K562 (cell line): ENCODE results near the gene NUP85. TPM values are rescaled to one million over a fixed set of nuclear protein-coding genes. Genes with fewer than 3 reads are reported as not detected.
A peak's percentile ranks its signal among the peaks of the same experiment; 100 is the strongest.

ENCODE experiments used
- ATAC-seq: fragments of 200-7000 bp; cut with Tn5 transposase; 3 replicates; pipeline ENCODE4 v1.9.1; 2020; ENCODE audit warnings: moderate library complexity
- BruUV-seq: library from RNA; stranded (reverse); fragments of 400-500 nt; replicated peaks from 2 replicates; lab custom pipeline; 2021; lab: Mats Ljungman, UMichigan
- CTCF ChIA-PET: fragments of 300-600 bp; formaldehyde crosslinking; extraction: SDS; loops from one replicate; lab custom pipeline; 2021; ENCODE audit warnings: low intra/inter-chr PET ratio; lab: Yijun Ruan, JAX
- POLR2A ChIA-PET: fragments of 300-600, 350-650 bp; sonication (Branson Sonifier 250); formaldehyde crosslinking; extraction: SDS; loops from one replicate; lab custom pipeline; 2021; ENCODE audit warnings: antibody characterized with exemption, inconsistent platforms; lab: Yijun Ruan, JAX
- DNase-seq, 4 experiments: peaks; one replicate each; pipeline versions ENCODE4 v3.0.0 to v3.0.0-alpha.2; 2011 to 2018; ENCODE audit warnings: low spot score in 3 of 4, mixed read lengths in 3 of 4; ENCODE audit errors: extremely low read depth in 1 of 4
- FAIRE-seq: peaks from 2 replicates; lab custom pipeline; 2011; peaks lifted over from hg19 to GRCh38; lab: Jason Lieb, UNC
- H2AFZ ChIP-seq: 2 replicates; pipeline ENCODE4 v1.6.0; 2011; ENCODE audit warnings: low read depth, low read length, control low read depth, inconsistent platforms
- H3K27ac ChIP-seq: fragments of 200-600 bp; 3 replicates; pipeline ENCODE4 v1.8.0; 2011; ENCODE audit warnings: low read depth, mild to moderate bottlenecking, control low read depth, inconsistent platforms, low read length, moderate library complexity, mixed read lengths; ENCODE audit errors: extremely low read depth
- H3K27me3 ChIP-seq, 2 experiments: fragments of 300-600 bp in 1 of 2; 2 replicates in 1 of 2; 3 replicates in 1 of 2; pipeline versions ENCODE4 v1.6.0 to v1.8.0; 2011; ENCODE audit warnings: inconsistent platforms in 2 of 2, low read length in 2 of 2, mild to moderate bottlenecking in 1 of 2, mixed read lengths in 1 of 2, moderate library complexity in 1 of 2; ENCODE audit not compliant: control insufficient read depth in 2 of 2, insufficient read depth in 2 of 2
- H3K36me3 ChIP-seq: fragments of 300-600 bp; 3 replicates; pipeline ENCODE4 v1.8.0; 2011; ENCODE audit warnings: mild to moderate bottlenecking, low read length, inconsistent platforms; ENCODE audit not compliant: control insufficient read depth, insufficient read depth
- H3K4me1 ChIP-seq, 2 experiments: fragments of 200-600 bp in 1 of 2; replicated peaks in 1 of 2; 2 replicates in 1 of 2; 3 replicates in 1 of 2; pipeline versions ENCODE4 v1.5.1 to v1.8.0; 2011; ENCODE audit warnings: inconsistent platforms in 2 of 2, low read length in 2 of 2, mild to moderate bottlenecking in 1 of 2, mixed read lengths in 1 of 2, moderate library complexity in 1 of 2; ENCODE audit not compliant: control insufficient read depth in 2 of 2, insufficient read depth in 2 of 2
- H3K4me2 ChIP-seq: 2 replicates; pipeline ENCODE4 v1.6.1; 2011; ENCODE audit warnings: low read length, control low read depth, inconsistent platforms, mixed read lengths; ENCODE audit not compliant: insufficient read depth
- H3K4me3 ChIP-seq: fragments of 200-600 bp; sonication (generic), shearing (Covaris generic); 2 replicates; pipeline ENCODE4 v1.5.1; 2016; ENCODE audit warnings: control low read depth, inconsistent platforms
- H3K79me2 ChIP-seq: fragments of 200-600 bp; 3 replicates; pipeline ENCODE4 v1.8.0; 2011; ENCODE audit warnings: low read length, inconsistent platforms; ENCODE audit not compliant: control insufficient read depth, insufficient read depth
- H3K9ac ChIP-seq, 2 experiments: 2 replicates each; pipeline versions ENCODE4 v1.6.0 to v1.6.1; 2011; ENCODE audit warnings: low read depth in 2 of 2, low read length in 2 of 2, control low read depth in 1 of 2, inconsistent platforms in 1 of 2, mild to moderate bottlenecking in 1 of 2, mixed read lengths in 1 of 2; ENCODE audit not compliant: insufficient read depth in 1 of 2
- H3K9me1 ChIP-seq: one replicate; pipeline ENCODE4 v1.6.0; 2011; ENCODE audit warnings: inconsistent platforms, mild to moderate bottlenecking, low read length, moderate library complexity; ENCODE audit not compliant: control insufficient read depth, insufficient read depth
- H3K9me3 ChIP-seq: replicated peaks from 2 replicates; pipeline ENCODE4 v1.5.1; 2011; ENCODE audit warnings: low read depth, low read length, inconsistent platforms; ENCODE audit not compliant: control insufficient read depth, insufficient read depth
- H4K20me1 ChIP-seq: replicated peaks from 2 replicates; pipeline ENCODE4 v1.6.1; 2011; ENCODE audit warnings: low read length, inconsistent platforms, mixed read lengths; ENCODE audit not compliant: control insufficient read depth, insufficient read depth
- FIP1L1 ChIP-seq: fragments of 200-400 bp; formaldehyde crosslinking; IDR thresholded peaks from 2 replicates; pipeline ENCODE4 v1.6.1; 2018; ENCODE audit warnings: mild to moderate bottlenecking, low read depth, low read length; ENCODE audit not compliant: poor library complexity, severe bottlenecking
- FOXA1 ChIP-seq: fragments of 450-650 bp; IDR thresholded peaks from 2 replicates; pipeline ENCODE4 v1.6.1; 2016; ENCODE audit warnings: mild to moderate bottlenecking, borderline replicate concordance
- GTF2A2 ChIP-seq: IDR thresholded peaks from 2 replicates; pipeline ENCODE4 v1.6.1; 2016; ENCODE audit warnings: mild to moderate bottlenecking, missing genetic modification characterization, missing compliant biosample characterization
- HMGN3 ChIP-seq: IDR thresholded peaks from 2 replicates; pipeline ENCODE4 v1.6.1; 2011; ENCODE audit warnings: borderline replicate concordance, low read depth, mild to moderate bottlenecking, mixed read lengths, low read length; ENCODE audit not compliant: insufficient read length; ENCODE audit errors: extremely low read depth
- KDM5B ChIP-seq: fragments of 200-600 bp; sonication (generic); IDR thresholded peaks from 2 replicates; pipeline ENCODE4 v1.6.1; 2012; ENCODE audit warnings: low read depth, mild to moderate bottlenecking, moderate library complexity, low read length, control low read depth, inconsistent platforms; ENCODE audit not compliant: insufficient replicate concordance
- MTA2 ChIP-seq: fragments of 450-650 bp; IDR thresholded peaks from 2 replicates; pipeline ENCODE4 v1.6.1; 2016; ENCODE audit warnings: low read depth
- MTF1 ChIP-seq: fragments of 250-450 bp; sonication (Bioruptor Pico); IDR thresholded peaks from 2 replicates; pipeline ENCODE4 v1.9.0; 2021; ENCODE audit warnings: moderate library complexity, mild to moderate bottlenecking, inconsistent platforms, borderline replicate concordance
- PHB2 ChIP-seq: fragments of 450-650 bp; IDR thresholded peaks from 2 replicates; pipeline ENCODE4 v1.6.1; 2017; ENCODE audit warnings: low read depth
- POLR2AphosphoS5 ChIP-seq: IDR thresholded peaks from 2 replicates; pipeline ENCODE4 v1.6.1; 2011; ENCODE audit warnings: mild to moderate bottlenecking, low read depth, low read length, moderate library complexity; ENCODE audit not compliant: control insufficient read depth, insufficient read depth
- POLR2G ChIP-seq: fragments of 200-400 bp; formaldehyde crosslinking; IDR thresholded peaks from 2 replicates; pipeline ENCODE4 v1.6.1; 2017; ENCODE audit warnings: low read depth, mild to moderate bottlenecking, antibody characterized with exemption, low read length, moderate library complexity
- SNIP1 ChIP-seq: fragments of 450-650 bp; IDR thresholded peaks from 2 replicates; pipeline ENCODE4 v1.7.1; 2017; ENCODE audit warnings: low read depth, mild to moderate bottlenecking
- WGBS: fragments of 100-300 bp; shearing (Covaris generic); methylation state at CpG from one replicate; pipeline ENCODE4 v1.1.6; 2016; ENCODE audit warnings: low coverage, mixed read lengths; ENCODE audit not compliant: insufficient coverage; ENCODE audit errors: missing lambda C conversion rate; 5-methylcytosine and 5-hydroxymethylcytosine counted together
- in situ Hi-C: fragments of 300-500 bp; cut with MboI; formaldehyde crosslinking; loops from 4 replicates; pipeline ENCODE4 v1.15.0; 2018; ENCODE audit warnings: inconsistent platforms, mixed read lengths
- intact Hi-C: fragments of 100-400 bp; cut with micrococcal nuclease; formaldehyde crosslinking; loops from 2 replicates; pipeline ENCODE4 v1.14.2; 2022
- polyA plus RNA-seq, 8 experiments: library from polyadenylated mRNA; depleted of rRNA in 4 of 8; stranded (reverse) in 5 of 8; unstranded in 3 of 8; fragments of >200 nt; fragmentation: Nextera tagmentation in 2 of 8; fragmentation: Illumina TruSeq in 1 of 8; extraction: Ambion mirVana in 2 of 8; extraction: Trizol in 1 of 8; gene quantifications; 2 replicates each; pipeline versions ENCODE4 v1.2.1 to v1.2.3, GENCODE V29; 2011 to 2014; ENCODE audit warnings: inconsistent platforms in 1 of 8, missing spikeins in 1 of 8
- total RNA-seq, 7 experiments: library from RNA; depleted of rRNA in 6 of 7; stranded (reverse); fragments of >200 nt in 6 of 7; fragmentation: Illumina TruSeq in 2 of 7; extraction: Trizol in 2 of 7; gene quantifications; 2 replicates each; pipeline versions ENCODE4 v1.2.1 to v1.2.3, GENCODE V29; 2011 to 2021; ENCODE audit warnings: low replicate concordance in 1 of 7
- TF ChIP-seq, protein P1 (sequence below): fragments of 250-450 bp; sonication (Bioruptor Pico); IDR thresholded peaks from 2 replicates; pipeline ENCODE4 v1.4.0; 2020
- TF ChIP-seq, protein P2 (sequence below): fragments of 450-650 bp; IDR thresholded peaks from 2 replicates; pipeline ENCODE4 v1.6.1; 2018; ENCODE audit not compliant: partially characterized antibody
- TF ChIP-seq, protein P3 (sequence below): IDR thresholded peaks from 2 replicates; pipeline ENCODE4 v1.6.1; 2014; ENCODE audit warnings: antibody characterized with exemption

NUP85 gene
- total and polyA plus RNA-seq, 9 of the 15 experiments (the other 6 are each of a cell fraction or from before 2014, with no cell fraction given), result 50.2 to 177 (median 110) TPM

DNA sequence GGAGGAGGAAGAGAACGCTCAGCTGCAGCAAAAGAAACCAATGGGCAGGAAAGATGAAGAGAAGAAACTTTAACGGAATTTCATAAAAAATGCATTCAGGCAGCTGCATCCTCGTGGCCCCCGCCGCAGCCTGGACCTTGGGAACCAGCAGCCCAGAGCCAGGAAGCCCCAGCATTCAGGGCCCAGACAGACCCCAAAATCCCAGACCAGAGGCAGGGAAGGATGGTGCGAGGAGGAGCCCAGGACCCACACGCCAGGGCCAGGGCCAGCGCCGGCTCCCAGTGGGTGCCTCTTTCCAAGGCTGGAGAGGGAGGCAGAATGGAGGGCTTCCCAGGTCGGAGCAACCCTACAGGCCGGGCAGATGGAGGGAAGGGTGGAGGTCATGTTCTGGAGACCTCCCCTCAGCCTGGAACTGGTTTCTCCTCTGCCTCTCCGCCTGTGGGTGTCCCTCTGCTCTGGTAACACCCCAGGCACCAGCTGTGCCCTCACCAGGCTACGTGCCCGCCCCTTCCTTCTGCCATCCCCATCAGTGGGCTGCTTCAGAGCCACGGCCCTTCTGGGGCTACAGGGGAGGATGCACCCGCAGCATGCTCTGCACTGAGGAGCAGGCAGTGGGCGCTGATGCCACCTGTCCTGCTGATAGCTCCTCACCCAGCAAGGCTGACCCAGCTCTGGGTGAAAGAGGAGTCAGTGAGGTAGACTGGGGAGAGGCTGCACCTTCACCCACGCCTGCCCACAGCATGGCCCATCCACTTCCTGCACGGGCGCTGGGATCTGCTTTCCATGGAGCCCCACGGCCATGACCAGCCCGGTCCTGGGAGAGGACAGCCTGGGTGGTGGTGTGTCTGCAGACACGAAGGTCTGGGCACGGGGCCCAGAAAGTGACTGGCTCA lies 66.7 kb downstream of the NUP85 start:
- H3K36me3 ChIP-seq, result peaks cover 40% of the 10 kb centered on the region; the same call in 2 of the 3 replicates
- H3K9ac ChIP-seq, result peak overlapping the region; percentile 95
- POLR2A ChIA-PET, result interaction anchor here (0.8 to 6.8 kb wide), 6 partner anchors 10 to 221 kb away, joined by 3 to 43 read pairs (median 20); partner anchors contain the start of genes GGA3, MRPS7 and SLC25A19
- peak overlapping the region; percentile 89 for H3K4me2 ChIP-seq
- no peaks in the 10 kb centered on the region for H3K27me3 ChIP-seq
- H3K4me3 ChIP-seq, result peak overlapping the region; percentile 97
- H3K4me1 ChIP-seq, result peaks cover 25 to 52% of the 10 kb centered on the region in 2 experiments; a peak in 4 of 5 replicates
- H3K9me1 ChIP-seq, result no peaks in the 10 kb centered on the region
- no peaks in the 10 kb centered on the region for H3K9me3 ChIP-seq
- in situ Hi-C loops, result no loop called here
- CTCF ChIA-PET, result interaction anchor here (2.5 kb wide), 1 partner anchor 32 kb away, joined by 13 read pairs; no protein-coding TSS in a partner anchor
- H2AFZ ChIP-seq, result peak overlapping the region; percentile 90
- ATAC-seq, result no peak; the same call in 2 of the 3 replicates
- peak in 2 of 4 experiments; percentile 16 to 23 for DNase-seq
- intact Hi-C loops, result loop anchor here (2.0 kb wide), 1 partner anchor 17 kb away; the partner anchor contains the start of gene SLC25A19
- WGBS, result 42% methylated on average over 24 of the region's 24 CpGs
- H3K27ac ChIP-seq, result peak overlapping the region; percentile 93; the same call in 2 of the 3 replicates
- no TSS peak for BruUV-seq
- no peak for FAIRE-seq
- H4K20me1 ChIP-seq, result no peaks in the 10 kb centered on the region
- peaks cover 35% of the 10 kb centered on the region for H3K79me2 ChIP-seq
- TF ChIP-seq, protein P1, sequence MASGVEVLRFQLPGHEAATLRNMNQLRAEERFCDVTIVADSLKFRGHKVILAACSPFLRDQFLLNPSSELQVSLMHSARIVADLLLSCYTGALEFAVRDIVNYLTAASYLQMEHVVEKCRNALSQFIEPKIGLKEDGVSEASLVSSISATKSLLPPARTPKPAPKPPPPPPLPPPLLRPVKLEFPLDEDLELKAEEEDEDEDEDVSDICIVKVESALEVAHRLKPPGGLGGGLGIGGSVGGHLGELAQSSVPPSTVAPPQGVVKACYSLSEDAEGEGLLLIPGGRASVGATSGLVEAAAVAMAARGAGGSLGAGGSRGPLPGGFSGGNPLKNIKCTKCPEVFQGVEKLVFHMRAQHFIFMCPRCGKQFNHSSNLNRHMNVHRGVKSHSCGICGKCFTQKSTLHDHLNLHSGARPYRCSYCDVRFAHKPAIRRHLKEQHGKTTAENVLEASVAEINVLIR, result no peak
- TF ChIP-seq SNIP1 (no peak), PHB2 (no peak), POLR2AphosphoS5 (0 out of 2 replicates have a peak, but pooled peaks have one; percentile 30), FIP1L1 (no peak), KDM5B (peak; percentile 4), GTF2A2 (tag) (no peak), HMGN3 (peak; percentile 27), MTA2 (no peak), FOXA1 (no peak), MTF1 (no peak), POLR2G (peak; percentile 30)
- TF ChIP-seq, protein P2, sequence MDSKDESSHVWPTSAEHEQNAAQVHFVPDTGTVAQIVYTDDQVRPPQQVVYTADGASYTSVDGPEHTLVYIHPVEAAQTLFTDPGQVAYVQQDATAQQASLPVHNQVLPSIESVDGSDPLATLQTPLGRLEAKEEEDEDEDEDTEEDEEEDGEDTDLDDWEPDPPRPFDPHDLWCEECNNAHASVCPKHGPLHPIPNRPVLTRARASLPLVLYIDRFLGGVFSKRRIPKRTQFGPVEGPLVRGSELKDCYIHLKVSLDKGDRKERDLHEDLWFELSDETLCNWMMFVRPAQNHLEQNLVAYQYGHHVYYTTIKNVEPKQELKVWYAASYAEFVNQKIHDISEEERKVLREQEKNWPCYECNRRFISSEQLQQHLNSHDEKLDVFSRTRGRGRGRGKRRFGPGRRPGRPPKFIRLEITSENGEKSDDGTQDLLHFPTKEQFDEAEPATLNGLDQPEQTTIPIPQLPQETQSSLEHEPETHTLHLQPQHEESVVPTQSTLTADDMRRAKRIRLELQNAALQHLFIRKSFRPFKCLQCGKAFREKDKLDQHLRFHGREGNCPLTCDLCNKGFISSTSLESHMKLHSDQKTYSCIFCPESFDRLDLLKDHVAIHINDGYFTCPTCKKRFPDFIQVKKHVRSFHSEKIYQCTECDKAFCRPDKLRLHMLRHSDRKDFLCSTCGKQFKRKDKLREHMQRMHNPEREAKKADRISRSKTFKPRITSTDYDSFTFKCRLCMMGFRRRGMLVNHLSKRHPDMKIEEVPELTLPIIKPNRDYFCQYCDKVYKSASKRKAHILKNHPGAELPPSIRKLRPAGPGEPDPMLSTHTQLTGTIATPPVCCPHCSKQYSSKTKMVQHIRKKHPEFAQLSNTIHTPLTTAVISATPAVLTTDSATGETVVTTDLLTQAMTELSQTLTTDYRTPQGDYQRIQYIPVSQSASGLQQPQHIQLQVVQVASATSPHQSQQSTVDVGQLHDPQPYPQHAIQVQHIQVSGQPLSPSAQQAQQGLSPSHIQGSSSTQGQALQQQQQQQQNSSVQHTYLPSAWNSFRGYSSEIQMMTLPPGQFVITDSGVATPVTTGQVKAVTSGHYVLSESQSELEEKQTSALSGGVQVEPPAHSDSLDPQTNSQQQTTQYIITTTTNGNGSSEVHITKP, result no peak
- TF ChIP-seq, protein P3, sequence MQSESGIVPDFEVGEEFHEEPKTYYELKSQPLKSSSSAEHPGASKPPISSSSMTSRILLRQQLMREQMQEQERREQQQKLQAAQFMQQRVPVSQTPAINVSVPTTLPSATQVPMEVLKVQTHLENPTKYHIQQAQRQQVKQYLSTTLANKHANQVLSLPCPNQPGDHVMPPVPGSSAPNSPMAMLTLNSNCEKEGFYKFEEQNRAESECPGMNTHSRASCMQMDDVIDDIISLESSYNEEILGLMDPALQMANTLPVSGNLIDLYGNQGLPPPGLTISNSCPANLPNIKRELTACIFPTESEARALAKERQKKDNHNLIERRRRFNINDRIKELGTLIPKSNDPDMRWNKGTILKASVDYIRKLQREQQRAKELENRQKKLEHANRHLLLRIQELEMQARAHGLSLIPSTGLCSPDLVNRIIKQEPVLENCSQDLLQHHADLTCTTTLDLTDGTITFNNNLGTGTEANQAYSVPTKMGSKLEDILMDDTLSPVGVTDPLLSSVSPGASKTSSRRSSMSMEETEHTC, result no peak
